ENCODE results near the gene HEXIM2.

GRCh38 chr17:45112559-45113423 lies 48.9 kb upstream of the HEXIM2 start:
- TF ChIP-seq POLR2AphosphoS5 (IDR thresholded peaks at IDR 0.05; ENCODE audit: borderline replicate concordance, low read depth, low read length) (no peak), EZH2 (IDR thresholded peaks at IDR 0.05) (no peak), FOXP2 (optimal IDR thresholded peaks at IDR 0.05; ENCODE audit: control extremely low read depth, extremely low read length, insufficient read depth) (no peak)

Data from SK-N-MC (cell line).